ENCODE results near the gene DHRS4L2.

The DHRS4L2 gene

DNA sequence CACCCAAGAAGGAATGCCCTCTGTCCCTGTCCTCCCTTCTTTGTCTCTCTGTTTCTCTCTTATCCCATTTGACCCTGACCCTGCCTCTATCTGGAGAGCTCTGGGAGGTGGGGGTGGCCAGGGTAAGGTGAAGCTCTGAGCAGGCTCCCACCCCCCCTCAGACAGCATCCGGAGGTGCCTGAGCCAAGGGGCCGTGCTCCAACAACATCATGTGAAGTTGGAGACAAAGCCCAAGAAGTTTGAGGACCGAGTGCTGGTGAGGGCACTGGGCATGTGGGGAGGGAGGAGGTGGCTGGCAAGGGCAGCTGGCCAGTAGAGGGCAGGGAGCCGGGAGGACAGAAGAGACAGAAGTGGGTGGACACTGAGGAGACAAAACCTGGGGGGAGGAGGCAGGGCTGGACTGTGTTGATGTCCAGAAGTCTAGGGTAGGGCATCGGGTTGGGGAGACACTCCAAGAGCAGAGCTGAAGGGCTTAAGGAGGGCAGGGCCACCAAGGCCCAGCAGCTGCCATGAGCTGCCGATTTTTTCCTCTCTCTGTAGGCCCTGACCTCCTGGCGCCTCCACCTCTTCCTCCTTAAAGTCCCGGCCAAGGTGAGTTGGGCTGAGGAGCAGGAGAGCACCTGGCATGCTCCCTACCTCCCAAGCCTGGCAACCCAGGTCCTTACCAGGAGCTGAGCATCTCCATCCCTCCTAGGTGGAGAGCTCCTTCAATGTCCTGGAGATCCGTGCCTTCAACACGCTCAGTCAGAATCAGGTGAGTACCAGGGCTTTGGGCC is 65.0 kb downstream of the DHRS4L2 start:
- DNase-seq (ENCODE audit: low read depth), result no peak
- H3K4me3 ChIP-seq (ENCODE audit: low read depth, low read length), result no peak overlapping the region
- TF ChIP-seq, protein P1, sequence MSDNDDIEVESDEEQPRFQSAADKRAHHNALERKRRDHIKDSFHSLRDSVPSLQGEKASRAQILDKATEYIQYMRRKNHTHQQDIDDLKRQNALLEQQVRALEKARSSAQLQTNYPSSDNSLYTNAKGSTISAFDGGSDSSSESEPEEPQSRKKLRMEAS (IDR thresholded peaks at IDR 0.05; ENCODE audit: low read depth, low read length), result no peak
- TF ChIP-seq MYC (IDR thresholded peaks at IDR 0.05; ENCODE audit: low read depth, low read length) (no peak), POLR2A (IDR thresholded peaks at IDR 0.05; ENCODE audit: extremely low read depth, insufficient read length) (no peak)
- TF ChIP-seq, protein P2, sequence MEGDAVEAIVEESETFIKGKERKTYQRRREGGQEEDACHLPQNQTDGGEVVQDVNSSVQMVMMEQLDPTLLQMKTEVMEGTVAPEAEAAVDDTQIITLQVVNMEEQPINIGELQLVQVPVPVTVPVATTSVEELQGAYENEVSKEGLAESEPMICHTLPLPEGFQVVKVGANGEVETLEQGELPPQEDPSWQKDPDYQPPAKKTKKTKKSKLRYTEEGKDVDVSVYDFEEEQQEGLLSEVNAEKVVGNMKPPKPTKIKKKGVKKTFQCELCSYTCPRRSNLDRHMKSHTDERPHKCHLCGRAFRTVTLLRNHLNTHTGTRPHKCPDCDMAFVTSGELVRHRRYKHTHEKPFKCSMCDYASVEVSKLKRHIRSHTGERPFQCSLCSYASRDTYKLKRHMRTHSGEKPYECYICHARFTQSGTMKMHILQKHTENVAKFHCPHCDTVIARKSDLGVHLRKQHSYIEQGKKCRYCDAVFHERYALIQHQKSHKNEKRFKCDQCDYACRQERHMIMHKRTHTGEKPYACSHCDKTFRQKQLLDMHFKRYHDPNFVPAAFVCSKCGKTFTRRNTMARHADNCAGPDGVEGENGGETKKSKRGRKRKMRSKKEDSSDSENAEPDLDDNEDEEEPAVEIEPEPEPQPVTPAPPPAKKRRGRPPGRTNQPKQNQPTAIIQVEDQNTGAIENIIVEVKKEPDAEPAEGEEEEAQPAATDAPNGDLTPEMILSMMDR (IDR thresholded peaks at IDR 0.05; ENCODE audit: low read depth, low read length), result no peak

DNA sequence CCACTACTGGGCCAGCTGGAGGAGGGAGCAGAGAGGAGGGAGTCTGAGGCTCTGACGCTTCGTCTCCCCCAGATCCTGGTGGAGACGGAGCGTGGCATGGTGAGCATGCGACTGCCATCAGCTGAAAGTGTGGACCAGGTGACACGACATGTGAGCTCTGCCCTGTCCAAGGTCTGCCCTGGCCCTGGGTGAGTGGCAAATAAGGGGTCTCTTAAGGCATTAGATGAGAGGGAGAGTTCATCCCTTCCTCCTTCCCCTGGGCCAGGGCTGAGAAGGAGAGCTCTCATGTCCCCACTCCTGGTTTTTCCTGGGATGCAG is 65.6 kb downstream of the DHRS4L2 start:
- H3K4me3 ChIP-seq (ENCODE audit: low read depth, low read length), result no peak overlapping the region
- DNase-seq (ENCODE audit: low read depth), result no peak
- TF ChIP-seq MYC (IDR thresholded peaks at IDR 0.05; ENCODE audit: low read depth, low read length) (no peak), POLR2A (IDR thresholded peaks at IDR 0.05; ENCODE audit: extremely low read depth, insufficient read length) (no peak)
- TF ChIP-seq, protein P1 (IDR thresholded peaks at IDR 0.05; ENCODE audit: low read depth, low read length), result no peak
- TF ChIP-seq, protein P2 (IDR thresholded peaks at IDR 0.05; ENCODE audit: low read depth, low read length), result no peak

DNA sequence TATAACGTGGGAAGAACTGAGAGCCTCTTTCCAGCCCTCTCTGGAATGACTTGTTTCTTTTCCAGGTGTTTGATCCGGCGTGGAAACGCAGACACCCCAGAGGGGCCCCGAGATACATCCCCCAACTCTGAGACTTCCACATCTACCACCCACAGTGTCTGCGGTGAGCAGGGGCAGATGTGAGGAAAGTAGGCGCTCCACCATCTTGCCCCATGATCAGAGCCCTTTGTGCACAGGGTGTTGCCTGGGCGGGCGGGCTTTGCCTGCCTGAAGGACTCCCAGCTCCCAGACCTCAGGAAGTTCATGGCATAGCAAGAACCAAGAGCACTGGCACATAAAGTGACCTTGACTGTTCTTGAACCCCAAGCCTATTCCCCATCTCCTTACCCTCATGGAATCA is 65.9 kb downstream of the DHRS4L2 start:
- TF ChIP-seq, protein P1 (IDR thresholded peaks at IDR 0.05; ENCODE audit: low read depth, low read length), result no peak
- TF ChIP-seq POLR2A (IDR thresholded peaks at IDR 0.05; ENCODE audit: extremely low read depth, insufficient read length) (no peak), MYC (IDR thresholded peaks at IDR 0.05; ENCODE audit: low read depth, low read length) (no peak)
- TF ChIP-seq, protein P2 (IDR thresholded peaks at IDR 0.05; ENCODE audit: low read depth, low read length), result no peak
- no peak overlapping the region for H3K4me3 ChIP-seq (ENCODE audit: low read depth, low read length)

More for the DNA sequence above, 65.9 kb downstream of the DHRS4L2 start:
- DNase-seq (ENCODE audit: low read depth), result no peak

Measured in NB4 (cell line).